HEK293T (cell line): Measurements from ENCODE around the gene COQ7.

Source experiments
- BHLHE40 ChIP-seq: fragments of 450-650 bp; IDR thresholded peaks from 2 replicates; pipeline ENCODE4 v1.6.1; 2016; ENCODE audit warnings: mild to moderate bottlenecking, moderate library complexity, borderline replicate concordance
- ELF4 ChIP-seq: fragments of 450-650 bp; IDR thresholded peaks from 2 replicates; pipeline ENCODE4 v1.6.1; 2017; ENCODE audit warnings: antibody characterized with exemption
- SP1 ChIP-seq: fragments of 450-650 bp; IDR thresholded peaks from 2 replicates; pipeline ENCODE4 v1.6.1; 2017
- SUZ12 ChIP-seq: fragments of 450-650 bp; IDR thresholded peaks from 2 replicates; pipeline ENCODE4 v1.6.1; 2016; ENCODE audit warnings: mild to moderate bottlenecking

GRCh38 chr16:19104607-19105006 lies 37.2 kb downstream of the COQ7 start:
- TF ChIP-seq SUZ12 (no peak), ELF4 (no peak), SP1 (no peak), BHLHE40 (no peak)
